Right lobe of liver (tissue), 6 donors: ENCODE measurements around the gene GPR15. TPM values are rescaled to one million over a fixed set of nuclear protein-coding genes. Genes with fewer than 3 reads are reported as not detected.

ENCODE experiments used
- ATAC-seq, 4 donors: fragments of 200-7000 bp; cut with Tn5 transposase; one replicate each; pipeline ENCODE4 v1.9.1; 2020; ENCODE audit warnings: mild to moderate bottlenecking in 4 of 4, moderate library complexity in 4 of 4
- DNase-seq, 3 donors: peaks; one replicate each; pipeline ENCODE4 v3.0.0-alpha.2; 2020
- H3K27ac ChIP-seq, 3 donors: fragments of 200-600 bp; one replicate each; pipeline ENCODE4 v1.8.0; 2022
- H3K27me3 ChIP-seq, 2 donors: fragments of 200-600 bp; one replicate each; pipeline ENCODE4 v1.8.0; 2022
- H3K36me3 ChIP-seq, 4 donors: fragments of 200-600 bp; sonication (generic) in 1 of 4; one replicate each; pipeline versions ENCODE4 v1.5.1 to v1.8.0; 2017 to 2022; ENCODE audit warnings: control low read depth in 1 of 4
- H3K4me1 ChIP-seq, 4 donors: fragments of 200-600 bp; sonication (generic) in 1 of 4; one replicate each; pipeline versions ENCODE4 v1.5.1 to v1.8.0; 2017 to 2022; ENCODE audit warnings: control low read depth in 1 of 4
- H3K4me3 ChIP-seq, 3 donors: fragments of 200-600 bp; one replicate each; pipeline ENCODE4 v1.8.0; 2022
- H3K9me3 ChIP-seq, 4 donors: fragments of 200-600 bp; sonication (generic) in 1 of 4; one replicate each; pipeline versions ENCODE4 v1.5.1 to v1.8.0; 2017 to 2022; ENCODE audit warnings: control low read depth in 1 of 4
- POLR2A ChIP-seq: fragments of 450-650 bp; IDR thresholded peaks from one replicate; pipeline ENCODE4 v1.6.1; 2017; ENCODE audit warnings: antibody characterized with exemption, mild to moderate bottlenecking
- WGBS: methylation state at CpG from one replicate; pipeline ENCODE4 v1.1.6; 2018; ENCODE audit warnings: low coverage, low lambda C conversion rate; ENCODE audit not compliant: insufficient coverage; ENCODE audit errors: missing lambda C conversion rate; 5-methylcytosine and 5-hydroxymethylcytosine counted together
- intact Hi-C, 2 donors: fragments of 100-400 bp; cut with DNase I; formaldehyde crosslinking; loops; one replicate each; pipeline versions ENCODE4 v1.11.2 to v1.14.1; 2022
- total RNA-seq, 6 experiments: library from RNA; depleted of rRNA in 2 of 6; stranded (reverse); fragments of >200 nt in 2 of 6; fragmentation: NEBNext Ultra II Directional in 3 of 6; extraction: Animal tissue kit (Norgen Biotek cat#: 25700) in 3 of 6; gene quantifications; one replicate each; pipeline versions ENCODE4 v1.1.0 to v1.2.4, GENCODE V29; 2016 to 2023
- TF ChIP-seq, protein P1 (sequence below), 4 donors: fragments of 200-600 bp in 3 of 4; fragments of 450-650 bp in 1 of 4; IDR thresholded peaks; one replicate each; pipeline versions ENCODE4 v1.5.1 to v1.8.0; 2016 to 2022; ENCODE audit warnings: antibody characterized with exemption in 4 of 4, mild to moderate bottlenecking in 2 of 4
- donor health status: DM: no; HTN: yes; CAD: no.
- donor health status: DM: no; HTN: no; CAD: no.
- donor health status: DM: no; HTN: no; CAD: no.
- donor health status: DM: no; HTN: yes; CAD: no.
- donor health status: DM: no; HTN: yes; CAD: no.

The GPR15 gene
- total RNA-seq, 6 experiments from 2014 or later: not detected

DNA sequence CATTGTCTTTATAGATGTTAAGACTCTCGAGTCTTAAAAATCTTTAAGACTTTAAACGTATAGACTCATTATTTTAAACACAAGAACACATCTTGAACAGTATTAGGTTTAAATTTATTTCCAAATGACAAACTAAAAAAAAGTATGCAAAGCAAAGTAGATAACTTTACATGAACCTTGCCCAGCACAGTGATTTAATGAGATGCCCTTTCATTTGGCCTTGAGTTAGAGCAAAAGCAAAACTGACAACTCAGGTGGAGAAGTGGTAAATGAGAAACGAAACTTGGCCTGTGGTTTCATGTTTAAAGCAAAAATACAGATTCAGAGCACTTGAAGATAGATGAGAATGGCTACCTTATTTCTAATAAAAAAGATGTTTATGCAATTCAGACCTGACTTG, 8.6 kb downstream of the GPR15 start:
- Histone ChIP-seq H3K9me3 (no peaks in the 10 kb centered on the region), H3K4me3 (no peak overlapping the region), H3K27me3 (no peaks in the 10 kb centered on the region), H3K27ac (no peak overlapping the region), H3K4me1 (no peaks in the 10 kb centered on the region), H3K36me3 (no peaks in the 10 kb centered on the region)
- no peak for TF ChIP-seq POLR2A
- TF ChIP-seq, protein P1, sequence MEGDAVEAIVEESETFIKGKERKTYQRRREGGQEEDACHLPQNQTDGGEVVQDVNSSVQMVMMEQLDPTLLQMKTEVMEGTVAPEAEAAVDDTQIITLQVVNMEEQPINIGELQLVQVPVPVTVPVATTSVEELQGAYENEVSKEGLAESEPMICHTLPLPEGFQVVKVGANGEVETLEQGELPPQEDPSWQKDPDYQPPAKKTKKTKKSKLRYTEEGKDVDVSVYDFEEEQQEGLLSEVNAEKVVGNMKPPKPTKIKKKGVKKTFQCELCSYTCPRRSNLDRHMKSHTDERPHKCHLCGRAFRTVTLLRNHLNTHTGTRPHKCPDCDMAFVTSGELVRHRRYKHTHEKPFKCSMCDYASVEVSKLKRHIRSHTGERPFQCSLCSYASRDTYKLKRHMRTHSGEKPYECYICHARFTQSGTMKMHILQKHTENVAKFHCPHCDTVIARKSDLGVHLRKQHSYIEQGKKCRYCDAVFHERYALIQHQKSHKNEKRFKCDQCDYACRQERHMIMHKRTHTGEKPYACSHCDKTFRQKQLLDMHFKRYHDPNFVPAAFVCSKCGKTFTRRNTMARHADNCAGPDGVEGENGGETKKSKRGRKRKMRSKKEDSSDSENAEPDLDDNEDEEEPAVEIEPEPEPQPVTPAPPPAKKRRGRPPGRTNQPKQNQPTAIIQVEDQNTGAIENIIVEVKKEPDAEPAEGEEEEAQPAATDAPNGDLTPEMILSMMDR (IDR thresholded peaks at IDR 0.05): no peak
- ATAC-seq (no peak), DNase-seq (no peak)
- 54% methylated on average over 3 of the region's 3 CpGs for WGBS
- intact Hi-C loops: no loop called here

DNA sequence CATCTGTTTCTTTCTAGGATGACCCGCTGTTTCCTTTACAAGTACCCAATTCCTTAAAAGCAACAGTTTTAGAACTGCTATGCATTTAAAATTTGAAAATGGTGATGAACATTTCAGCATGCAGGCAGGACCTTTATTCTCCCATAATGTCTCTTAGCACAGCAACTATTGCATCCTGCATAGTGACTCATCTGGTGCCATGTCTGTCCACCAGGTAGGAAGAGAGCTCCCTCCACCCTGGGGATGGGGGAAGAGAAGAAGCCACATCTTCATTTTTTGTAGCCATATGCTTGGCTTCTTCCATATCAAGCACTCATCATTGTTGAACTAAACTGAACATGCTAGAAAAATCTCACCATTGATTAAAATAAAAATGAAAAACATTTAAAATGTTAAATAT, 9.9 kb downstream of the GPR15 start:
- no peak for DNase-seq
- Histone ChIP-seq H3K4me3 (no peak overlapping the region), H3K27ac (no peak overlapping the region), H3K27me3 (no peaks in the 10 kb centered on the region), H3K9me3 (no peaks in the 10 kb centered on the region), H3K4me1 (no peaks in the 10 kb centered on the region), H3K36me3 (no peaks in the 10 kb centered on the region)
- TF ChIP-seq, protein P1 (IDR thresholded peaks at IDR 0.05): no peak
- no peak for TF ChIP-seq POLR2A
- no peak for ATAC-seq
- WGBS: 100% methylated on average over 1 of the region's 1 CpG
- intact Hi-C loops: no loop called here

DNA sequence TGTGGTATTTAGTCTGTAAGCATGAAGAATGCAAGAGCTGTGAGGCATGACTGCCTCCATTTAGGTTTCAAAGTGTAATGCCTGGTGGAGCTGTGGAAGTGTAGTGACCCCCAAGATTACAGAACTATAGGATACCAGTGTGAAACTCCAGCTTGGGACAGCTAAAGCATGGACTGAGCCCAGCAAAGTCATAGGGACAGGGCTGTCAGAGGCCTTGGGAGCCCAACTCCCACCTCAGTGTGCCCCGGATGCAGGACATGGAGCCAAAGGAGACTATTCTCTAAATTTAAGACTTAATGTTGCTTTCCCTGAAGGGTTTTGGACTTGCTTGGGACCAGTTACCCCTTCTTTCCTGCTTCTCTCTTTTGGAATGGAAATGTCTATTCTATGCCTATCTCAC, 10.8 kb downstream of the GPR15 start:
- no peak overlapping the region for H3K27ac ChIP-seq
- ATAC-seq: no peak
- no peaks in the 10 kb centered on the region for H3K4me1 ChIP-seq
- no peaks in the 10 kb centered on the region for H3K27me3 ChIP-seq
- DNase-seq: no peak
- H3K9me3 ChIP-seq: no peaks in the 10 kb centered on the region
- H3K36me3 ChIP-seq: no peaks in the 10 kb centered on the region
- H3K4me3 ChIP-seq: no peak overlapping the region
- no peak for TF ChIP-seq POLR2A
- TF ChIP-seq, protein P1 (IDR thresholded peaks at IDR 0.05): no peak
- intact Hi-C loops: no loop called here
- WGBS: no CpG with 5 or more reads among the region's 1 CpG

- Histone ChIP-seq H3K27me3 (no peaks in the 10 kb centered on the region), H3K27ac (no peak overlapping the region), H3K4me1 (no peaks in the 10 kb centered on the region), H3K4me3 (no peak overlapping the region), H3K36me3 (no peaks in the 10 kb centered on the region), H3K9me3 (no peaks in the 10 kb centered on the region)
- intact Hi-C loops: no loop called here
- DNase-seq (no peak), ATAC-seq (no peak)
- TF ChIP-seq, protein P1 (IDR thresholded peaks at IDR 0.05): no peak
- no peak for TF ChIP-seq POLR2A
- 72% methylated on average over 5 of the region's 5 CpGs for WGBS
Observed at GRCh38 chr3:98545940-98546339, 14.2 kb downstream of the GPR15 start.

- no peak for DNase-seq
- 63% methylated on average over 1 of the region's 5 CpGs for WGBS
- no peaks in the 10 kb centered on the region for H3K27me3 ChIP-seq
- intact Hi-C loops: no loop called here
- ATAC-seq: no peak
- H3K4me3 ChIP-seq: no peak overlapping the region
- no peak overlapping the region for H3K27ac ChIP-seq
- no peaks in the 10 kb centered on the region for H3K9me3 ChIP-seq
- no peaks in the 10 kb centered on the region for H3K4me1 ChIP-seq
- H3K36me3 ChIP-seq: no peaks in the 10 kb centered on the region
- TF ChIP-seq, protein P1 (IDR thresholded peaks at IDR 0.05): no peak
- TF ChIP-seq POLR2A: no peak
Observed at GRCh38 chr3:98548544-98548943, 16.8 kb downstream of the GPR15 start.
